Measurements from ENCODE around the gene KIF6. TPM values are rescaled to one million over a fixed set of nuclear protein-coding genes. Genes with fewer than 3 reads are reported as not detected.

The KIF6 gene
- total RNA-seq, 1 experiment from 2014 or later = not detected

GRCh38 chr6:39419607-39420006 lies 305.6 kb downstream of the KIF6 start:
- Histone ChIP-seq H3K4me2 (ENCODE audit: low read length) (no peak overlapping the region), H3K27ac (ENCODE audit: low read depth, low read length) (no peak overlapping the region), H3K79me2 (ENCODE audit: insufficient read depth, low read length) (no peaks in the 10 kb centered on the region), H4K20me1 (ENCODE audit: insufficient read depth) (no peaks in the 10 kb centered on the region), H2AFZ (ENCODE audit: low read depth, low read length, poor library complexity, severe bottlenecking) (no peak overlapping the region), H3K36me3 (ENCODE audit: control insufficient read depth in 1 of 2, insufficient read depth in 2 of 2, low read length in 2 of 2) (no peaks in the 10 kb centered on the region), H3K4me3 (replicated peaks in 1 of 2; ENCODE audit: low read depth in 1 of 2, low read length in 2 of 2) (no peak overlapping the region), H3K4me1 (ENCODE audit: control insufficient read depth in 1 of 2, insufficient read depth in 2 of 2, low read length in 2 of 2) (peaks cover 0 to 7% of the 10 kb centered on the region in 2 experiments; a peak in 1 of 4 replicates), H3K9ac (ENCODE audit: low read length) (no peak overlapping the region), H3K9me3 (ENCODE audit: control insufficient read depth in 1 of 2, insufficient read depth in 1 of 2, low read depth in 1 of 2, low read length in 2 of 2) (no peaks in the 10 kb centered on the region), H3K9me2 (ENCODE audit: insufficient read depth) (no peaks in the 10 kb centered on the region), H3K27me3 (ENCODE audit: insufficient read depth, low read length) (0 out of 2 replicates have a peak, but pooled peaks cover 2% of the 10 kb centered on the region)
- TF ChIP-seq SIN3A (IDR thresholded peaks at IDR 0.05; ENCODE audit: low read depth) (no peak), MAX (IDR thresholded peaks at IDR 0.05) (no peak), EZH2phosphoT487 (IDR thresholded peaks at IDR 0.05; ENCODE audit: borderline replicate concordance) (no peak), SRF (IDR thresholded peaks at IDR 0.05; ENCODE audit: low read depth) (no peak), ZBTB33 (IDR thresholded peaks at IDR 0.05; ENCODE audit: extremely low read depth, insufficient replicate concordance, low read length) (no peak), RAD21 (IDR thresholded peaks at IDR 0.05; ENCODE audit: low read depth) (no peak), CEBPB (IDR thresholded peaks at IDR 0.05; ENCODE audit: low read depth) (no peak), FOSL1 (IDR thresholded peaks at IDR 0.05; ENCODE audit: low read depth) (no peak), SP1 (IDR thresholded peaks at IDR 0.05; ENCODE audit: low read depth) (no peak), POLR2A (IDR thresholded peaks at IDR 0.05; ENCODE audit: borderline replicate concordance, extremely low read depth, insufficient read depth, insufficient read length) (no peak), EGR1 (IDR thresholded peaks at IDR 0.05; ENCODE audit: low read depth) (no peak), POLR2AphosphoS5 (IDR thresholded peaks at IDR 0.05; ENCODE audit: low read depth, low read length) (no peak), JUND (IDR thresholded peaks at IDR 0.05) (no peak), TCF7L2 (IDR thresholded peaks at IDR 0.05; ENCODE audit: borderline replicate concordance, extremely low read depth, insufficient read depth, insufficient read length) (no peak), CBX3 (IDR thresholded peaks at IDR 0.05; ENCODE audit: low read depth) (no peak), YY1 (IDR thresholded peaks at IDR 0.05; ENCODE audit: extremely low read depth, insufficient replicate concordance, low read depth, low read length) (no peak), ELF1 (IDR thresholded peaks at IDR 0.05; ENCODE audit: borderline replicate concordance, low read depth) (no peak), ZNF274 (IDR thresholded peaks at IDR 0.05; ENCODE audit: low read depth, low read length) (no peak)
- no peak for ATAC-seq
- no TSS peak for BruUV-seq (replicated peaks)
- ChIA-PET RAD21 (ENCODE audit: low non-redundant PET in 1 of 2, low total read pairs in 2 of 2, uncharacterized antibody in 2 of 2, unreplicated experiment in 2 of 2) (no interaction called here), POLR2A (no interaction called here), CTCF (no interaction called here)
- no peak for DNase-seq (ENCODE audit: low read depth, low spot score)
- intact Hi-C loops (cut with micrococcal nuclease) = no loop called here
